Testis (tissue), 2 donors: ENCODE data around the gene TCN1.
"Not testable (repeated sequence)": the region's sequence is repeated elsewhere in the genome, so short reads cannot be mapped to it uniquely, and the experiment has no call there.

ENCODE experiments used
- CTCF ChIP-seq, 3 experiments: fragments of 450-650 bp in 2 of 3; fragments of 200-600 bp in 1 of 3; sonication (generic) in 1 of 3; IDR thresholded peaks; one replicate each; pipeline ENCODE4 v1.5.1; 2016 to 2019; ENCODE audit warnings: antibody characterized with exemption in 3 of 3, mild to moderate bottlenecking in 2 of 3, moderate library complexity in 1 of 3
- POLR2A ChIP-seq: fragments of 450-650 bp; IDR thresholded peaks from one replicate; pipeline ENCODE4 v1.6.1; 2017; ENCODE audit warnings: antibody characterized with exemption, mild to moderate bottlenecking, moderate library complexity

- not testable (repeated sequence) for TF ChIP-seq CTCF (IDR thresholded peaks at IDR 0.05); POLR2A
Measured at GRCh38 chr11:59851416-59851815, 14.9 kb downstream of the TCN1 start.
